Measurements from ENCODE around the gene ZNF683.

Gene ZNF683

DNA sequence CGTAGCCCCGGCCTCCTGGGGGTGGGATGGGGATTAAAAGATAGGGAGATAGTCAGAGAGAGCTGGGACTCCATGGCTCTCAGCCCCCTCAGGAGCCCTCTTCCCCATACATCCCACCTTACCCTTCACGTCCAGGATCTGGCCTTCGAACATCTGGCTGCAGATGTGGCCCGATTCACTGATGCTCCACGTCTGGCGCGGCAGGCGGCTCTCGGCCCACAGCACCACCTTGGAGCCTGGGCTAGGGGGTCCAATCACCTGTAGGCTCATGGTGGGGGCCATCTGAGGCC is 50.6 kb downstream of the ZNF683 start:
- Histone ChIP-seq H2AFZ (ENCODE audit: low read depth, low read length) (no peak overlapping the region), H4K8ac (ENCODE audit: low read length) (no peak overlapping the region), H3K27ac (ENCODE audit: low read length, poor library complexity, severe bottlenecking) (no peak overlapping the region), H2BK12ac (ENCODE audit: low read length in 2 of 2) (no peak overlapping the region), H2BK15ac (ENCODE audit: low read depth, poor library complexity, severe bottlenecking) (no peak overlapping the region), H2BK5ac (ENCODE audit: low read depth, low read length, poor library complexity, severe bottlenecking) (no peak overlapping the region), H3K79me1 (replicated peaks; ENCODE audit: low read length, poor library complexity, severe bottlenecking) (no peaks in the 10 kb centered on the region), H3K14ac (ENCODE audit: low read length in 2 of 2) (no peak overlapping the region), H3K18ac (ENCODE audit: low read depth in 1 of 2, low read length in 2 of 2) (no peak overlapping the region), H3K4me3 (ENCODE audit: insufficient read depth in 1 of 2, low read depth in 1 of 2, low read length in 2 of 2) (no peak overlapping the region), H3K27me3 (ENCODE audit: control insufficient read depth in 1 of 2, insufficient read depth in 1 of 2, low read length in 2 of 2) (peaks cover 0 to 13% of the 10 kb centered on the region in 2 experiments), H3K4ac (ENCODE audit: low read depth in 1 of 2, low read length in 2 of 2) (no peak overlapping the region), H2BK120ac (ENCODE audit: low read depth, low read length) (no peak overlapping the region), H4K91ac (ENCODE audit: low read length) (no peak overlapping the region), H3K4me2 (ENCODE audit: low read length, poor library complexity, severe bottlenecking) (no peak overlapping the region), H3K9me3 (ENCODE audit: control insufficient read depth, low read length) (no peaks in the 10 kb centered on the region), H3K9ac (ENCODE audit: low read length) (peak overlapping the region; percentile 48), H3K23ac (ENCODE audit: low read length in 2 of 2) (no peak overlapping the region), H3K36me3 (ENCODE audit: control insufficient read depth in 1 of 2, insufficient read depth in 2 of 2, low read depth in 1 of 2, low read length in 2 of 2) (no peaks in the 10 kb centered on the region), H2AK5ac (ENCODE audit: low read length, severe bottlenecking) (no peak overlapping the region), H3K4me1 (ENCODE audit: control insufficient read depth, insufficient read depth, low read depth, low read length) (peaks cover 4% of the 10 kb centered on the region)
- WGBS: 80% methylated on average over 8 of the region's 10 CpGs
- DNase-seq: no peak

DNA sequence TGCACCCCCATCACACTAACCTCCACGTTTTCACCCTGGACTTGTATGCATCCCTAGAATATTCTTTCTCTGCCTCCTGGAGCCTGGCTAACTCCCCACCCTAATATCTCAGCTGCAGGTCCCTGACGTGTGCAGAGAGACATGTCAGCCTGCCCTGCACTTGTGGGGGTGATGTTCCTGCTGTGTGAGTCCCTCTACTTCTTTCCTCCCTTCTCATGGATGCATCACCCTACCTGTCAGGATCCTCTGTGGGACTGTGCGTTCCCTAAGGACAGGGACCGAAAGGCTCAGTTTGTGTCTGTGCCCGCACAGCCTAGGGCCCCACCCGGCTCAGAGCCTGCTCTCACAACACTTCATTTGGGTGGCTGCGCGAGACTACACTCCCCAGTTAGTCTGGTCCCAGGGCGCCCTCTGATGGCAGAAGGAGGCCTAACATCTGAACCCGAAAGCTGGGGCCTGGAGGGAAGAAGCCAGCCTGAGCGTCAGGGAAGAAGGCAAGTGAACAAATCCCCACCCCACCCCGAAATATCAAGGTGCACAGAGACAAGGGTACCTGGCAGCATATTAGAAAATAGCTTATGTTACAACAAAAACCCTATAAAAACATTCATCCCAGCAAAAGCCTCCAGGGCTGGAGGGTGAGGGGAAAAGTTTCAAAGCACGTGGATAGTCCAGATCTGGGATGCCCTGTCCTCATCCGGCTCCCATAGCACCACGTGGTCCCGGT is 51.1 kb downstream of the ZNF683 start:
- Histone ChIP-seq H2BK120ac (ENCODE audit: low read depth, low read length) (no peak overlapping the region), H3K4me1 (ENCODE audit: control insufficient read depth, insufficient read depth, low read depth, low read length) (peaks cover 4% of the 10 kb centered on the region), H3K27me3 (ENCODE audit: control insufficient read depth in 1 of 2, insufficient read depth in 1 of 2, low read length in 2 of 2) (peaks cover 0 to 13% of the 10 kb centered on the region in 2 experiments), H2BK12ac (ENCODE audit: low read length in 2 of 2) (peak overlapping the region in 1 of 2 experiments; percentile 25), H3K9me3 (ENCODE audit: control insufficient read depth, low read length) (no peaks in the 10 kb centered on the region), H3K4me2 (ENCODE audit: low read length, poor library complexity, severe bottlenecking) (no peak overlapping the region), H3K27ac (ENCODE audit: low read length, poor library complexity, severe bottlenecking) (no peak overlapping the region), H4K91ac (ENCODE audit: low read length) (peak overlapping the region; percentile 3), H2BK15ac (ENCODE audit: low read depth, poor library complexity, severe bottlenecking) (no peak overlapping the region), H3K18ac (ENCODE audit: low read depth in 1 of 2, low read length in 2 of 2) (peak overlapping the region in 1 of 2 experiments; percentile 9), H3K4ac (ENCODE audit: low read depth in 1 of 2, low read length in 2 of 2) (peak overlapping the region in 1 of 2 experiments; percentile 9), H3K9ac (ENCODE audit: low read length) (peak overlapping the region; percentile 48), H3K79me1 (replicated peaks; ENCODE audit: low read length, poor library complexity, severe bottlenecking) (no peaks in the 10 kb centered on the region), H4K8ac (ENCODE audit: low read length) (peak overlapping the region; percentile 92), H3K23ac (ENCODE audit: low read length in 2 of 2) (no peak overlapping the region), H2AK5ac (ENCODE audit: low read length, severe bottlenecking) (no peak overlapping the region), H3K36me3 (ENCODE audit: control insufficient read depth in 1 of 2, insufficient read depth in 2 of 2, low read depth in 1 of 2, low read length in 2 of 2) (no peaks in the 10 kb centered on the region), H2BK5ac (ENCODE audit: low read depth, low read length, poor library complexity, severe bottlenecking) (no peak overlapping the region), H2AFZ (ENCODE audit: low read depth, low read length) (peak overlapping the region; percentile 3), H3K14ac (ENCODE audit: low read length in 2 of 2) (no peak overlapping the region), H3K4me3 (ENCODE audit: insufficient read depth in 1 of 2, low read depth in 1 of 2, low read length in 2 of 2) (no peak overlapping the region)
- WGBS: 29% methylated on average over 12 of the region's 16 CpGs
- peak; percentile 82 for DNase-seq

DNA sequence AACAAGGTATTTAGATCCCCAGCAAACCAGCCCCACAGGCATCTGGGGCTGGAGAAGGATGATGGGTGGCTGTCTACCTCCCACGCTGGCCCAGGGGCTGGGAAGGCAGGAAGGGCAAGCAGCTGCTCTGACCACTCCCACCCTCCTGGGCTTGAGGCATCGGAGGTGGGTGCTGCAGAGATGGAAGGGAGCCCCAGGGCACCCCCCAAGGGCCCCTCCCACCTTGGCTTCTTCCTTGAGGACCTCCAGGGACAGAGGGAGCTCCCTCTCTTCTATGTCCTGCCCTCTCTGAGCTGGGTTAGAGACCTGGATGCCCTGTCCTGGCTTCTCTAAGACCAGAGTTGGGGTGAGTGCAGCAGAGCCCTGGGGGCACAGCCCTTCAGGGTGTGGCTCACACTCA is 51.7 kb downstream of the ZNF683 start:
- WGBS: 77% methylated on average over 2 of the region's 2 CpGs

DNA sequence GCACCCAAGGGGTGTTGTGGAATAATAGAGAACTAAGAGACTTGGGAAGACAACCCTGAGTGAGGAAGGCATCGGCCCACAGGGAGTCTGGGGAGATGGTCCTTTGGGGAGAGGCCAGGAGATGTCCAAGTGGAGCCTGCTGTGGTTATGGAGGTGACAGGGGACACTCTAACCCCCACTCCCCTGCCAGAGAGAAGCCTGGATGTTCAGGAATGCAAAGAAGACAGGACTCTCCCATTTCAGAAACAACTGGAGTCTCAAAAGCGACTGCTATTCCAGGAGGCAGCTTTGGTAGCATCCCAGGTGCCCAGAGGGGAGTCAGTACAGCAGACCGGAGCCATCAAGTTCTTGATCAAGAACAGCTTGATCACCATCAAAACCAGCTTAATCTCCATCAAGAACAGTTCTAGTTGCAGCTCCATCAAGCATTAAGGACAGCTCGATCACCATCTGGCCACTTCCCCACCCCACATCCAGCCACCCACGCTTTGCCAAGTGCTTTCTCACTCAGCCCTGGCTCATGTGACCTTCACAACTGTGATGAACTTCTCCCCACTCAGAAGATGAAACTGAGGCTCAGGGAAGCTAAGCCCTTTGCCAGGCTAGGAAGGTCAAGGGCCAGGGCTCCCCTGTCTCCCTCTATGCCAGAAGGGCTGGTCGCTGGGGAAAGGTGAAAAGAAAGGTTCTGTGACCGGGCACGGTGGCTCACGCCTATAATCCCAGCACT is 54.0 kb downstream of the ZNF683 start:
- Histone ChIP-seq H3K23ac (ENCODE audit: low read length in 2 of 2) (no peak overlapping the region), H3K14ac (ENCODE audit: low read length in 2 of 2) (no peak overlapping the region), H2BK5ac (ENCODE audit: low read depth, low read length, poor library complexity, severe bottlenecking) (no peak overlapping the region), H3K9me3 (ENCODE audit: control insufficient read depth, low read length) (no peaks in the 10 kb centered on the region), H3K4me2 (ENCODE audit: low read length, poor library complexity, severe bottlenecking) (no peak overlapping the region), H2BK15ac (ENCODE audit: low read depth, poor library complexity, severe bottlenecking) (no peak overlapping the region), H3K9ac (ENCODE audit: low read length) (no peak overlapping the region), H3K79me1 (replicated peaks; ENCODE audit: low read length, poor library complexity, severe bottlenecking) (no peaks in the 10 kb centered on the region), H3K18ac (ENCODE audit: low read depth in 1 of 2, low read length in 2 of 2) (no peak overlapping the region), H3K4ac (ENCODE audit: low read depth in 1 of 2, low read length in 2 of 2) (no peak overlapping the region), H3K27ac (ENCODE audit: low read length, poor library complexity, severe bottlenecking) (no peak overlapping the region), H3K36me3 (ENCODE audit: control insufficient read depth in 1 of 2, insufficient read depth in 2 of 2, low read depth in 1 of 2, low read length in 2 of 2) (no peaks in the 10 kb centered on the region), H2AK5ac (ENCODE audit: low read length, severe bottlenecking) (no peak overlapping the region), H2BK120ac (ENCODE audit: low read depth, low read length) (no peak overlapping the region), H2BK12ac (ENCODE audit: low read length in 2 of 2) (peak overlapping the region in 1 of 2 experiments; percentile 42), H2AFZ (ENCODE audit: low read depth, low read length) (no peak overlapping the region), H3K4me3 (ENCODE audit: insufficient read depth in 1 of 2, low read depth in 1 of 2, low read length in 2 of 2) (no peak overlapping the region), H4K91ac (ENCODE audit: low read length) (no peak overlapping the region), H3K4me1 (ENCODE audit: control insufficient read depth, insufficient read depth, low read depth, low read length) (peaks cover 4% of the 10 kb centered on the region), H4K8ac (ENCODE audit: low read length) (no peak overlapping the region), H3K27me3 (ENCODE audit: control insufficient read depth in 1 of 2, insufficient read depth in 1 of 2, low read length in 2 of 2) (peaks cover 0 to 14% of the 10 kb centered on the region in 2 experiments)
- 94% methylated on average over 9 of the region's 9 CpGs for WGBS
- DNase-seq: no peak

More for the DNA sequence above, 51.7 kb downstream of the ZNF683 start:
- Histone ChIP-seq H2AFZ (ENCODE audit: low read depth, low read length) (no peak overlapping the region), H2AK5ac (ENCODE audit: low read length, severe bottlenecking) (no peak overlapping the region), H3K4me1 (ENCODE audit: control insufficient read depth, insufficient read depth, low read depth, low read length) (peaks cover 4% of the 10 kb centered on the region), H4K91ac (ENCODE audit: low read length) (peak overlapping the region; percentile 43), H3K18ac (ENCODE audit: low read depth in 1 of 2, low read length in 2 of 2) (no peak overlapping the region), H3K4ac (ENCODE audit: low read depth in 1 of 2, low read length in 2 of 2) (peak overlapping the region in 1 of 2 experiments; percentile 9), H3K36me3 (ENCODE audit: control insufficient read depth in 1 of 2, insufficient read depth in 2 of 2, low read depth in 1 of 2, low read length in 2 of 2) (no peaks in the 10 kb centered on the region), H2BK5ac (ENCODE audit: low read depth, low read length, poor library complexity, severe bottlenecking) (no peak overlapping the region), H3K4me3 (ENCODE audit: insufficient read depth in 1 of 2, low read depth in 1 of 2, low read length in 2 of 2) (no peak overlapping the region), H4K8ac (ENCODE audit: low read length) (peak overlapping the region; percentile 71), H2BK15ac (ENCODE audit: low read depth, poor library complexity, severe bottlenecking) (no peak overlapping the region), H3K9ac (ENCODE audit: low read length) (peak overlapping the region; percentile 48), H3K9me3 (ENCODE audit: control insufficient read depth, low read length) (no peaks in the 10 kb centered on the region), H3K4me2 (ENCODE audit: low read length, poor library complexity, severe bottlenecking) (no peak overlapping the region), H3K14ac (ENCODE audit: low read length in 2 of 2) (no peak overlapping the region), H3K79me1 (replicated peaks; ENCODE audit: low read length, poor library complexity, severe bottlenecking) (no peaks in the 10 kb centered on the region), H3K27ac (ENCODE audit: low read length, poor library complexity, severe bottlenecking) (no peak overlapping the region), H3K23ac (ENCODE audit: low read length in 2 of 2) (no peak overlapping the region), H2BK120ac (ENCODE audit: low read depth, low read length) (no peak overlapping the region), H2BK12ac (ENCODE audit: low read length in 2 of 2) (peak overlapping the region in 1 of 2 experiments; percentile 25), H3K27me3 (ENCODE audit: control insufficient read depth in 1 of 2, insufficient read depth in 1 of 2, low read length in 2 of 2) (peaks cover 0 to 13% of the 10 kb centered on the region in 2 experiments)
- DNase-seq: no peak

Measured in mesenchymal stem cell (in vitro differentiated cells and primary cell).